Liver (tissue), 3 donors: Measurements from ENCODE around the gene HECTD1.

Experiments
- ATF3 ChIP-seq: IDR thresholded peaks from 2 replicates; pipeline ENCODE4 v1.6.1; 2016; ENCODE audit warnings: antibody characterized with exemption
- CTCF ChIP-seq: fragments of 150-350 bp; IDR thresholded peaks from 2 replicates; pipeline ENCODE4 v1.5.1; 2017; ENCODE audit warnings: improper control_type of control experiment, low read depth, low read length; ENCODE audit not compliant: missing input control
- EGR1 ChIP-seq, 2 donors: IDR thresholded peaks; 2 replicates each; pipeline ENCODE4 v1.6.1; 2016 to 2018; ENCODE audit warnings: antibody characterized with exemption in 2 of 2, low read depth in 2 of 2
- GABPA ChIP-seq, 2 donors: IDR thresholded peaks in 1 of 2; conservative IDR thresholded peaks in 1 of 2; 2 replicates each; pipeline ENCODE4 v1.6.1; 2016; ENCODE audit warnings: antibody characterized with exemption in 2 of 2, mild to moderate bottlenecking in 1 of 2, moderate library complexity in 1 of 2
- JUND ChIP-seq, 2 donors: IDR thresholded peaks; 2 replicates each; pipeline ENCODE4 v1.6.1; 2016; ENCODE audit warnings: antibody characterized with exemption in 2 of 2
- MAX ChIP-seq: IDR thresholded peaks from 2 replicates; pipeline ENCODE4 v1.6.1; 2016; ENCODE audit warnings: antibody characterized with exemption
- REST ChIP-seq: IDR thresholded peaks from 2 replicates; pipeline ENCODE4 v1.6.1; 2016; ENCODE audit warnings: antibody characterized with exemption, mild to moderate bottlenecking
- SP1 ChIP-seq: IDR thresholded peaks from 2 replicates; pipeline ENCODE4 v1.6.1; 2018; ENCODE audit warnings: antibody characterized with exemption, mild to moderate bottlenecking
- TAF1 ChIP-seq: conservative IDR thresholded peaks from 2 replicates; pipeline ENCODE4 v1.6.1; 2016; ENCODE audit warnings: antibody characterized with exemption, mild to moderate bottlenecking
- YY1 ChIP-seq: IDR thresholded peaks from 2 replicates; pipeline ENCODE4 v1.6.1; 2016; ENCODE audit warnings: antibody characterized with exemption, mild to moderate bottlenecking
- ZBTB33 ChIP-seq: IDR thresholded peaks from 2 replicates; pipeline ENCODE4 v1.6.1; 2016; ENCODE audit warnings: antibody characterized with exemption
- donor health status: healthy.
- donor health status: healthy.

- TF ChIP-seq YY1 = no peak
- no peak for TF ChIP-seq CTCF
- no peak for TF ChIP-seq SP1
- no peak for TF ChIP-seq MAX
- no peak for TF ChIP-seq TAF1
- TF ChIP-seq REST = no peak
- TF ChIP-seq JUND (IDR thresholded peaks at IDR 0.05) = no peak
- TF ChIP-seq GABPA (IDR thresholded peaks at IDR 0.05 in 1 of 2, conservative IDR thresholded peaks at IDR 0.05 in 1 of 2) = no peak
- TF ChIP-seq ZBTB33 = no peak
- no peak for TF ChIP-seq EGR1 (IDR thresholded peaks at IDR 0.05; ENCODE audit: low read depth in 2 of 2)
- no peak for TF ChIP-seq ATF3
These were observed 2.7 kb downstream of the HECTD1 start for GRCh38 chr14:31204593-31205534.
